Common myeloid progenitor, CD34-positive (primary cell): Measurements from ENCODE around the gene MTX3.

Source experiments
- CTCF ChIA-PET: fragments of 350-600 bp; sonication (Branson Sonifier 250); formaldehyde crosslinking; loops from one replicate; lab custom pipeline; 2021; ENCODE audit warnings: antibody characterized with exemption; lab: Charles Lee
- POLR2A ChIA-PET: fragments of 350-600 bp; sonication (Branson Sonifier 250); formaldehyde crosslinking; loops from one replicate; lab custom pipeline; 2021; ENCODE audit warnings: antibody characterized with exemption; lab: Charles Lee
- DNase-seq, 3 donors: peaks; one replicate each; pipeline versions ENCODE4 v3.0.0 to v3.0.0-alpha.2; 2013
- H3K27ac ChIP-seq, 2 experiments: 1 replicate in 1 of 2; 2 replicates in 1 of 2; pipeline ENCODE4 v1.7.0; 2013; ENCODE audit warnings: inconsistent platforms in 2 of 2, low read length in 2 of 2, mild to moderate bottlenecking in 2 of 2, low read depth in 1 of 2, moderate library complexity in 1 of 2; ENCODE audit not compliant: severe bottlenecking in 2 of 2, insufficient read depth in 1 of 2, poor library complexity in 1 of 2
- H3K27me3 ChIP-seq, 5 experiments: replicated peaks in 2 of 5; 1 replicate in 3 of 5; 2 replicates in 2 of 5; pipeline versions ENCODE4 v1.6.1 to v1.7.0; 2013; ENCODE audit warnings: low read length in 4 of 5, mild to moderate bottlenecking in 2 of 5, moderate library complexity in 2 of 5, inconsistent platforms in 1 of 5; ENCODE audit not compliant: insufficient read depth in 5 of 5, control insufficient read depth in 4 of 5
- H3K36me3 ChIP-seq, 4 experiments: 1 replicate in 2 of 4; 2 replicates in 2 of 4; pipeline versions ENCODE4 v1.6.1 to v1.7.0; 2013; ENCODE audit warnings: low read length in 3 of 4, control low read depth in 1 of 4, mild to moderate bottlenecking in 1 of 4; ENCODE audit not compliant: control insufficient read depth in 4 of 4, insufficient read depth in 4 of 4
- H3K4me1 ChIP-seq, 4 experiments: 1 replicate in 3 of 4; 2 replicates in 1 of 4; pipeline versions ENCODE4 v1.6.1 to v1.7.1; 2013; ENCODE audit warnings: low read length in 3 of 4, mild to moderate bottlenecking in 3 of 4, control low read depth in 1 of 4, inconsistent platforms in 1 of 4, moderate library complexity in 1 of 4; ENCODE audit not compliant: control insufficient read depth in 4 of 4, insufficient read depth in 4 of 4; ENCODE audit errors: control extremely low read depth in 1 of 4
- H3K4me3 ChIP-seq, 7 experiments: 1 replicate in 4 of 7; 2 replicates in 3 of 7; pipeline versions ENCODE4 v1.5.1 to v1.7.0; 2013; ENCODE audit warnings: mild to moderate bottlenecking in 7 of 7, low read length in 6 of 7, moderate library complexity in 6 of 7, inconsistent platforms in 2 of 7, low read depth in 2 of 7, control low read depth in 1 of 7; ENCODE audit not compliant: insufficient read depth in 4 of 7, control insufficient read depth in 1 of 7; ENCODE audit errors: extremely low read depth in 1 of 7
- H3K9me3 ChIP-seq, 5 experiments: 1 replicate in 4 of 5; 2 replicates in 1 of 5; pipeline versions ENCODE4 v1.6.1 to v1.7.1; 2013; ENCODE audit warnings: low read length in 4 of 5, mild to moderate bottlenecking in 2 of 5, inconsistent platforms in 1 of 5, low read depth in 1 of 5, moderate library complexity in 1 of 5; ENCODE audit not compliant: control insufficient read depth in 4 of 5, insufficient read depth in 2 of 5; ENCODE audit errors: control extremely low read depth in 1 of 5
- WGBS: methylation state at CpG from one replicate; pipeline ENCODE4 v1.1.5; 2013; ENCODE audit not compliant: insufficient coverage; 5-methylcytosine and 5-hydroxymethylcytosine counted together

MTX3 gene

GRCh38 chr5:79971156-79971555 lies 19.9 kb downstream of the MTX3 start:
- no peak for DNase-seq
- Histone ChIP-seq H3K4me1 (no peaks in the 10 kb centered on the region), H3K36me3 (peaks cover 0 to 8% (median 0%) of the 10 kb centered on the region in 4 experiments), H3K27me3 (peaks cover 0 to 32% (median 3%) of the 10 kb centered on the region in 5 experiments), H3K27ac (no peak overlapping the region), H3K4me3 (no peak overlapping the region), H3K9me3 (peaks cover 0 to 8% (median 0%) of the 10 kb centered on the region in 5 experiments)
- CTCF ChIA-PET = interaction anchor here (0.6 kb wide), 1 partner anchor 1718 kb away, joined by 3 read pairs; no protein-coding TSS in a partner anchor
- 91% methylated on average over 4 of the region's 4 CpGs for WGBS
- POLR2A ChIA-PET = no interaction called here

- Histone ChIP-seq H3K9me3 (peaks cover 0 to 8% (median 0%) of the 10 kb centered on the region in 5 experiments), H3K27me3 (peaks cover 0 to 36% (median 3%) of the 10 kb centered on the region in 5 experiments), H3K4me1 (peaks cover 0 to 4% (median 0%) of the 10 kb centered on the region in 4 experiments), H3K27ac (no peak overlapping the region), H3K36me3 (no peaks in the 10 kb centered on the region), H3K4me3 (no peak overlapping the region)
- no peak for DNase-seq
- POLR2A ChIA-PET = no interaction called here
- 100% methylated on average over 5 of the region's 5 CpGs for WGBS
- CTCF ChIA-PET = no interaction called here
These were observed 24.6 kb downstream of the MTX3 start for GRCh38 chr5:79966448-79966847.

GRCh38 chr5:79964136-79964535 lies 26.9 kb downstream of the MTX3 start:
- DNase-seq = no peak
- peaks cover 0 to 28% (median 0%) of the 10 kb centered on the region in 5 experiments for H3K27me3 ChIP-seq
- ChIA-PET POLR2A (no interaction called here), CTCF (no interaction called here)
- no peak overlapping the region for H3K4me3 ChIP-seq
- no peaks in the 10 kb centered on the region for H3K36me3 ChIP-seq
- H3K4me1 ChIP-seq = peaks cover 0 to 4% (median 0%) of the 10 kb centered on the region in 4 experiments
- 83% methylated on average over 6 of the region's 7 CpGs for WGBS
- no peak overlapping the region for H3K27ac ChIP-seq
- peaks cover 0 to 6% (median 2%) of the 10 kb centered on the region in 5 experiments for H3K9me3 ChIP-seq

- peaks cover 0 to 21% (median 0%) of the 10 kb centered on the region in 5 experiments for H3K27me3 ChIP-seq
- H3K4me1 ChIP-seq = peaks cover 0 to 4% (median 0%) of the 10 kb centered on the region in 4 experiments
- no peaks in the 10 kb centered on the region for H3K36me3 ChIP-seq
- no peak overlapping the region for H3K27ac ChIP-seq
- H3K9me3 ChIP-seq = peaks cover 0 to 4% (median 2%) of the 10 kb centered on the region in 5 experiments
- CTCF ChIA-PET = no interaction called here
- DNase-seq = no peak
- 85% methylated on average over 10 of the region's 10 CpGs for WGBS
- POLR2A ChIA-PET = no interaction called here
- no peak overlapping the region for H3K4me3 ChIP-seq
These were observed 27.6 kb downstream of the MTX3 start for GRCh38 chr5:79963261-79964061.

GRCh38 chr5:79962575-79963222 lies 28.4 kb downstream of the MTX3 start:
- no peak for DNase-seq
- CTCF ChIA-PET = no interaction called here
- no peak overlapping the region for H3K27ac ChIP-seq

GRCh38 chr5:79961716-79962574 lies 29.1 kb downstream of the MTX3 start:
- H3K9me3 ChIP-seq = peaks cover 0 to 3% (median 0%) of the 10 kb centered on the region in 5 experiments
- no peak overlapping the region for H3K4me3 ChIP-seq
- no peak for DNase-seq
- H3K27ac ChIP-seq = no peak overlapping the region
- CTCF ChIA-PET = no interaction called here
- WGBS = 95% methylated on average over 7 of the region's 9 CpGs
- H3K4me1 ChIP-seq = peaks cover 0 to 4% (median 0%) of the 10 kb centered on the region in 4 experiments
- H3K36me3 ChIP-seq = no peaks in the 10 kb centered on the region
- POLR2A ChIA-PET = no interaction called here
- peaks cover 0 to 11% (median 0%) of the 10 kb centered on the region in 5 experiments for H3K27me3 ChIP-seq

More at GRCh38 chr5:79962575-79963222, 28.4 kb downstream of the MTX3 start:
- WGBS = 95% methylated on average over 8 of the region's 11 CpGs
- Histone ChIP-seq H3K27me3 (peaks cover 0 to 17% (median 0%) of the 10 kb centered on the region in 5 experiments), H3K4me1 (peaks cover 0 to 4% (median 0%) of the 10 kb centered on the region in 4 experiments), H3K4me3 (no peak overlapping the region), H3K36me3 (no peaks in the 10 kb centered on the region), H3K9me3 (peaks cover 0 to 4% (median under 1%) of the 10 kb centered on the region in 5 experiments)
- POLR2A ChIA-PET = no interaction called here
